Astrocyte of the spinal cord (primary cell): Measurements from ENCODE around the gene PIGW.

ENCODE experiments used
- DNase-seq: peaks from one replicate; pipeline ENCODE4 v3.0.0; 2011; ENCODE audit warnings: low read depth, low spot score
- H3K4me3 ChIP-seq: 2 replicates; pipeline ENCODE4 v1.5.1; 2011; ENCODE audit warnings: low read depth, mild to moderate bottlenecking, low read length, moderate library complexity
- in situ Hi-C: cut with HindIII; loops from 2 replicates; pipeline ENCODE4 v1.10.0; 2017; ENCODE audit warnings: low sequenced_read_pairs
- TF ChIP-seq, protein P1 (sequence below): IDR thresholded peaks from 2 replicates; pipeline ENCODE4 v1.5.1; 2012; ENCODE audit warnings: low read depth, mild to moderate bottlenecking, low read length, inconsistent platforms

PIGW gene

DNA sequence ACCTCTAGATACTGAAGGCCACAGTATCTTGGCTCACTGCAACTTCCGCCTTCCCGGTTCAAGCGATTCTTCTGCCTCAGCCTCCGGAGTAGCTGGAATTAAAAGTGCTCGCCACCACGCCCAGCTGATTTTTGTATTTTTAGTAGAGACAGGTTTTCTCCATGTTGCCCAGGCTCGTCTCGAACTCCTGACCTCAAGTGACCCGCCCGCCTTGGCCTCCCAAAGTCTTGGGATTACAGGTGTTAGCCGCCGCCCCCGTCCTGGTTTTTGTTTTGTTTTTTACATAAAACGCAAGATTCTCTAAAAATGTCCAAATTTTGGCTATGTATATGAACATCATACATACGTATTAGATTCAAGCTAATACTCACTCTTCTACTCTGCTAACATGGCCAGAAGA, 8.0 kb downstream of the PIGW start:
- in situ Hi-C loops: no loop called here
- TF ChIP-seq, protein P1, sequence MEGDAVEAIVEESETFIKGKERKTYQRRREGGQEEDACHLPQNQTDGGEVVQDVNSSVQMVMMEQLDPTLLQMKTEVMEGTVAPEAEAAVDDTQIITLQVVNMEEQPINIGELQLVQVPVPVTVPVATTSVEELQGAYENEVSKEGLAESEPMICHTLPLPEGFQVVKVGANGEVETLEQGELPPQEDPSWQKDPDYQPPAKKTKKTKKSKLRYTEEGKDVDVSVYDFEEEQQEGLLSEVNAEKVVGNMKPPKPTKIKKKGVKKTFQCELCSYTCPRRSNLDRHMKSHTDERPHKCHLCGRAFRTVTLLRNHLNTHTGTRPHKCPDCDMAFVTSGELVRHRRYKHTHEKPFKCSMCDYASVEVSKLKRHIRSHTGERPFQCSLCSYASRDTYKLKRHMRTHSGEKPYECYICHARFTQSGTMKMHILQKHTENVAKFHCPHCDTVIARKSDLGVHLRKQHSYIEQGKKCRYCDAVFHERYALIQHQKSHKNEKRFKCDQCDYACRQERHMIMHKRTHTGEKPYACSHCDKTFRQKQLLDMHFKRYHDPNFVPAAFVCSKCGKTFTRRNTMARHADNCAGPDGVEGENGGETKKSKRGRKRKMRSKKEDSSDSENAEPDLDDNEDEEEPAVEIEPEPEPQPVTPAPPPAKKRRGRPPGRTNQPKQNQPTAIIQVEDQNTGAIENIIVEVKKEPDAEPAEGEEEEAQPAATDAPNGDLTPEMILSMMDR: no peak
- no peak for DNase-seq
- H3K4me3 ChIP-seq: no peak overlapping the region

DNA sequence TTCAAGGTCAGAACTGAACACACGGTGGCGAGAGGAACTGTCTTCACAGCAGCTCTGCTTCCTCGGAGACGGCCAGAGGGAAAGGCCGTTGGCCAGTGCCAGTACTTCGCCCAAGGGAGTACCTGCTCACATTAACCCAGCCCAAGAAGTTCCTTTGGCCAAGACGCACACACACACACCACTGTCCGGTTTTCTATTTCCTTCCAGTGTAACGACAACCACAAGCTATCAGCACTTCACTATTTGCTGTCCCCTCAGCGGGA, 9.2 kb downstream of the PIGW start:
- no peak for DNase-seq
- H3K4me3 ChIP-seq: peak overlapping the region; percentile 97
- in situ Hi-C loops: no loop called here
- TF ChIP-seq, protein P1: no peak

DNA sequence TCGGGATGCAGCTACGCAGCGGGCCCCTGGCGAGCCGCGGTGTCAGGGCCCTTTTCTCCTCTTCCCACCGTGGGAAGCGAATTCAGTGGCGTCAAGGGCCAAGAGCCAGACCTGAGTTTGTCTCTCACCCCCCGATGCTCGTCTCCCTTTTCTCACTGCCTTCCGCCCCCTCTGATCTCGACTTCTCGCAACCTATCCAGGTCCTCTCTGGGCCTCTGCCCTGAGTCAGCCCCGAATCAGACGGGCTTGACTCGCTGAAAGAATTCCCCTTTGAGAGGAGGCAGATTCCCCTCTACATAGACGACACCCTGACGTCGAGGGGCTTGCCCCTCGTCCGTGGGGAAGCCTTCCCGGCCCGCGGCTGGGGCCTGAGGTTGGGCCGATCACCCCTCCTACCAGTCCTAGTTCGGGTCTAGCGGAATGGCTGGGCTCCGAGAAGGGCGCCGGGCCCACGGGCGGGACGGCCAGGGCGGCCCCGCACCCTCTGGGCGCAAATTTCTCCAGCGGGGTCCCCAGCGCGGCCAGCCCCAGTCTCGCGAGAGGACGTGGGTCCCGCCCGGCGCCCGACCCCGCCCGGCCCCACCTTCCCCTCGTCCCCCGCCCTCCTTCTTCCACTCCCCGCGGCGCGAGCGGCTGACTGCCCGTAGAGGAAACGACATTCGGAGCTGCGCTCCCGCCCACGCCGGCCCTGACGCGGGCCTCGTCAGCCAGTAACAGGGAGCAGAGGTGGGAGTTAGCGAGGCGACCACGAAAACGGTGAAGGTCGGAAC, 9.7 kb downstream of the PIGW start, which contains the start of gene GGNBP2:
Gene GGNBP2 (plus strand): TSS at position 613 of the 770 bp plus-strand sequence. CDS start 806 bp downstream, outside the sequence.
- DNase-seq: peak; percentile 96
- H3K4me3 ChIP-seq: peak within 1 kb of the TSS; percentile 97
- TF ChIP-seq, protein P1: no peak
- in situ Hi-C loops: no loop called here

DNA sequence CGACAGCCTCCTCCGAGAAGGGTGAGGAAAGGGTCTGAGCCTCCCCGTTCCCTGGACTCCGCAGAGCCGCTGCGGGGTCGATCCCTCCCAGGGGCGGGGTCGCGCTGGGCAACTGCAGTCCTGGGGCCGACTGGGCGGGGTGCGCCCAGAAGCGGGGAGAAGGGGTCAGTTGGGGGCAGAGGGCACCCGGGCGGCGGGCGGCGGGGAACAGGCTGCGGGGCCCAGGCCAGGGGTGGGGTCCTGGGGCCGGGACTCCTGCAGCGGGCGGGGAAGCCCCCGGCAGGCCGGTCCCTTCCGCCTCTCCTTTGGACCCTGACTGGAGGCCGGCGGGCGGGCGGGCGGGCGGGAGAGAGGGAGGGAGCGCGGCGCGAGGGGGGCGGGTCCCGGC, 10.3 kb downstream of the PIGW start:
- peak overlapping the region; percentile 97 for H3K4me3 ChIP-seq
- TF ChIP-seq, protein P1: no peak
- in situ Hi-C loops: no loop called here
- no peak for DNase-seq

DNA sequence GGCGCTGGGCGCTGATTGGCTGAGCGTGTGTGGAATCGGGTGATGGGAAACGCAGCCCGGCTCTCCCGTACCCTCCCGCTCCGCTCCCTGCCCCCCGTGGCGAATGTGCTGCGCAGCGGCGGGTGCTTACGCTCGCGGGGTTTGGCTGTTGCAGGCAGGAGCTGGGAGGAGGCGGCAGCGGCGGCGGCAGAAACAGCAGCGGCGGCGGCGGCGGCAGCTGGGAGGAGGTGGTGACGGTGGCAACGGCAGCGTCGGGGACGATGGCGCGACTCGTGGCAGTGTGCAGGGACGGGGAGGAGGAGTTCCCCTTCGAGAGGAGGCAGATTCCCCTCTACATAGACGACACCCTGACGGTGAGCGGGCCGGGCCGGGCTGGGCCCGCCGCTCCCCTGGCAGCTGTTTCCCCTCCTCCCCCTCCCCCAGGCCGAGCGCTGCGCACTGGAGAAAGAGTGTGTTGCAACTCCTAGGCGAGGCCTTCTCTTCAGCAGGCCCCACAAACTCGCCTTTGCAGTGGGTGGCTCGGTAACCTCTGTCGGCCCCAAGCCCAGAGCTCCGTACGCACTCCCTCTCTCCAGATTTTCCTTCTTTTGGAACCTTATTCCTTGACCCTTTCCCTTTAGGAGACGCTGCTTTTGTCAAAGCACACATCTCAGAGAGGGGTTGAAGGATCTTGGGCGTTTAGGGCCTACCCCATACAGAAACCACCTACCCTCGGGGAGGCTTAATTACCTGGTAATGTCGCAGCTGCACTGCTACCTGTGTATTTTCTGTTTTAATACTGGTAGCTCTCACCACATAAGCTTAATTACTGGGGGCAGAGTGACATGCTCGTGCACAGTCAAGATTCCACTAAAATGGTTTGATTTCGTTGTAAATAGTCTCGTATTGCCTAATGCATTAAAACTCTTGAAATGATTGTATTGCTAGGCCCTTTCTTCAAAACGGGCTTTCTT, 11.0 kb downstream of the PIGW start:
- DNase-seq: peak; percentile 98
- in situ Hi-C loops: no loop called here
- TF ChIP-seq, protein P1: no peak
- peak overlapping the region; percentile 96 for H3K4me3 ChIP-seq

DNA sequence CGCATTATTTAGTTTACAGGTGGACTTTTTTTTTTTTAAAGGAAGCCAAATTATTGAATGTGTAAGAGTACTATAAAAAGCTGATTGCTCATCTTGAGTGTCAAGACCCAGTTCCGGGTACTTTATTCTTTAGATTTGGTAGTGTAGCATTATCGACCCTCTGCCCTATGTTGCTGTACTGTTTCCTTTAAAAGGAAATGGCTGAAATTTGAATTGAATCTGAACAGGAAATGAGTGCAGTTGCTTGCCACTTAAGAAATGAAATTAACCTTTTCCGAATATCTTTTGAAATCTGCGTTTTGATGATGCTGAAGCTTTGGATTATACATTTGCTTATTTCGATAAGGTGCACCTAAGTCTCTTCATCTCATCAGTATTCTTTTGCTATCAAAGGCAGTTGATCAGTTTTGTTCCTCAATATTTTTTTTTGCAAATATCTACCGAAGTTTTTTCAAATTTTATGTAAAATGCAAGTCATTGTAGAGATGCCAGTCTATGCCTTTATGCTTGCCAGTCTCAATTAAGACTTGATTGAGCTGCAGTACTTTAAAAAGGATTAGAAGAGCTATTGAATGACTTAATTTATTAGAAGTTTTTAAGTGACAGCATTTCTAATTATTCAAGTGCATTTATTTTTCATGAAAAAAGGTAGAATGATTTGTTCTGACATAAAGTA, 11.8 kb downstream of the PIGW start:
- in situ Hi-C loops: no loop called here
- peak overlapping the region; percentile 96 for H3K4me3 ChIP-seq
- no peak for DNase-seq
- TF ChIP-seq, protein P1: no peak
